Measurements from ENCODE around the gene RTN4IP1.
"Not testable (repeated sequence)": the region's sequence is repeated elsewhere in the genome, so short reads cannot be mapped to it uniquely, and the experiment has no call there.

Gene RTN4IP1

GRCh38 chr6:106627760-106628159 is 1.5 kb downstream of the RTN4IP1 start:
- not testable (repeated sequence) for DNase-seq (ENCODE audit: low read depth in 2 of 2)

GRCh38 chr6:106626485-106626884 is 2.8 kb downstream of the RTN4IP1 start:
- DNase-seq (ENCODE audit: low read depth in 2 of 2) = no peak

- DNase-seq (ENCODE audit: low read depth in 2 of 2) = no peak
These were observed 6.3 kb downstream of the RTN4IP1 start for GRCh38 chr6:106623039-106623438.

- DNase-seq (ENCODE audit: low read depth in 2 of 2) = no peak
These were observed 6.9 kb downstream of the RTN4IP1 start for GRCh38 chr6:106622412-106622811.

GRCh38 chr6:106620931-106621672 is 8.2 kb downstream of the RTN4IP1 start:
- DNase-seq (ENCODE audit: low read depth in 2 of 2) = no peak

- no peak for DNase-seq (ENCODE audit: low read depth in 2 of 2)
These were observed 10.1 kb downstream of the RTN4IP1 start for GRCh38 chr6:106619223-106619622.

GRCh38 chr6:106618324-106618723 is 11.0 kb downstream of the RTN4IP1 start:
- no peak for DNase-seq (ENCODE audit: low read depth in 2 of 2)

- DNase-seq (ENCODE audit: low read depth in 2 of 2) = no peak
These were observed 11.4 kb downstream of the RTN4IP1 start for GRCh38 chr6:106617857-106618256.

- no peak for DNase-seq (ENCODE audit: low read depth in 2 of 2)
These were observed 12.0 kb downstream of the RTN4IP1 start for GRCh38 chr6:106617302-106617701.

- no peak for DNase-seq (ENCODE audit: low read depth in 2 of 2)
These were observed 14.6 kb downstream of the RTN4IP1 start for GRCh38 chr6:106614592-106615257.

- DNase-seq (ENCODE audit: low read depth in 2 of 2) = no peak
These were observed 15.1 kb downstream of the RTN4IP1 start for GRCh38 chr6:106614166-106614565.

- DNase-seq (ENCODE audit: low read depth in 2 of 2) = no peak
These were observed 15.7 kb downstream of the RTN4IP1 start for GRCh38 chr6:106613590-106613989.

GRCh38 chr6:106612671-106613416 is 16.5 kb downstream of the RTN4IP1 start:
- no peak for DNase-seq (ENCODE audit: low read depth in 2 of 2)

- no peak for DNase-seq (ENCODE audit: low read depth in 2 of 2)
These were observed 18.3 kb downstream of the RTN4IP1 start for GRCh38 chr6:106611030-106611429.

GRCh38 chr6:106609699-106610098 is 19.6 kb downstream of the RTN4IP1 start:
- DNase-seq (ENCODE audit: low read depth in 2 of 2) = no peak

- DNase-seq (ENCODE audit: low read depth in 2 of 2) = no peak
These were observed 21.1 kb downstream of the RTN4IP1 start for GRCh38 chr6:106608080-106608668.

- no peak for DNase-seq (ENCODE audit: low read depth in 2 of 2)
These were observed 29.0 kb downstream of the RTN4IP1 start for GRCh38 chr6:106600329-106600728.

GRCh38 chr6:106599440-106599839 is 29.9 kb downstream of the RTN4IP1 start:
- DNase-seq (ENCODE audit: low read depth in 2 of 2) = no peak

GRCh38 chr6:106591111-106591825 is 38.0 kb downstream of the RTN4IP1 start:
- DNase-seq (ENCODE audit: low read depth in 2 of 2) = no peak

- DNase-seq (ENCODE audit: low read depth in 2 of 2) = not testable (repeated sequence)
These were observed 40.4 kb downstream of the RTN4IP1 start for GRCh38 chr6:106588937-106589336.

- no peak for DNase-seq (ENCODE audit: low read depth in 2 of 2)
These were observed 42.4 kb downstream of the RTN4IP1 start for GRCh38 chr6:106586815-106587415.

All from stimulated activated CD8-positive, alpha-beta memory T cell treated with anti-CD3 and anti-CD28 coated beads, Interleukin-15, amount 100 ng/mL, for 4 hours (primary cell).